ENCODE measurements around the gene MLC1. TPM values are rescaled to one million over a fixed set of nuclear protein-coding genes. Genes with fewer than 3 reads are reported as not detected.
A peak's percentile ranks its signal among the peaks of the same experiment; 100 is the strongest.

The MLC1 gene
- total and polyA plus RNA-seq, 8 donors: not detected

DNA sequence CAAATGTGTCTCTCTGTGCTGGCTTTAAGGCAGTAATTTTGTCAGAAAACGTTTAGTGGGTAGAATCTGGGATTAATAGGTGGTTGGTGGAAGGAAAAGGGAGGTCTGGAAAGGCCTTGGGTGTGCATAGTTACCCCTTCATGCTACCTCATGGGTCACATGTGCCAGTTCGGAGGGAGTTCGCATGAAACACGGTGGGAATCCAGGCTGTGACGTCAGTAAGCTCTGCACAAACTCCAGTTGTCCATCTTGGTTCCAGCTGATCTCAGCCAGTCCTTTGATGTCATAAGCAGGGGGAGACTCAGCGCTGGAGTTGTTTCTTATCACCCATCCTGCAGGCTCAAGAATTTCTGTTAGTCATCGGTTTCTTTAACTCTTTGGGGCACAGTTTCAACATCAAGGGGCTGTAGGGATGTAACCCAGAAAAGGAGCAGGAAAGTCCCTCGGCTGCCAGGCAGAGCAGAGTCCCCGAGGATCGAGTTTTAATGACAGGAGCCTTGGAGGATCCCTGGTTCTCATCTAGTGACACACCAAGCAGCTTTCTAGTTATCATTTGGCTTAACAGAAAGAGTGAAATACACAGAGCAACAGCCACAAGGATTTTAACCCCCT, 33.4 kb upstream of the MLC1 start:
- peak in 1 of 2 donors; percentile 89 for DNase-seq
- peaks cover 5 to 10% (median 10%) of the 10 kb centered on the region in 4 donors for H3K9me3 ChIP-seq
- no peaks in the 10 kb centered on the region for H3K36me3 ChIP-seq
- intact Hi-C loops (cut with DNase I; ENCODE audit: low total_unique reads): no loop called here
- peaks cover 0 to 18% (median 7%) of the 10 kb centered on the region in 4 donors for H3K4me1 ChIP-seq
- H3K4me3 ChIP-seq: no peak overlapping the region
- peaks cover 0 to 22% (median 3%) of the 10 kb centered on the region in 3 donors for H3K27me3 ChIP-seq
- WGBS, 5 donors: 21 to 31% (median 26%) methylated on average over 9 to 10 of the region's 10 CpGs
- TF ChIP-seq EP300 (IDR thresholded peaks at IDR 0.05) (no peak), POLR2A (IDR thresholded peaks at IDR 0.05) (no peak), POLR2AphosphoS5 (IDR thresholded peaks at IDR 0.05) (no peak)
- TF ChIP-seq, protein P1, sequence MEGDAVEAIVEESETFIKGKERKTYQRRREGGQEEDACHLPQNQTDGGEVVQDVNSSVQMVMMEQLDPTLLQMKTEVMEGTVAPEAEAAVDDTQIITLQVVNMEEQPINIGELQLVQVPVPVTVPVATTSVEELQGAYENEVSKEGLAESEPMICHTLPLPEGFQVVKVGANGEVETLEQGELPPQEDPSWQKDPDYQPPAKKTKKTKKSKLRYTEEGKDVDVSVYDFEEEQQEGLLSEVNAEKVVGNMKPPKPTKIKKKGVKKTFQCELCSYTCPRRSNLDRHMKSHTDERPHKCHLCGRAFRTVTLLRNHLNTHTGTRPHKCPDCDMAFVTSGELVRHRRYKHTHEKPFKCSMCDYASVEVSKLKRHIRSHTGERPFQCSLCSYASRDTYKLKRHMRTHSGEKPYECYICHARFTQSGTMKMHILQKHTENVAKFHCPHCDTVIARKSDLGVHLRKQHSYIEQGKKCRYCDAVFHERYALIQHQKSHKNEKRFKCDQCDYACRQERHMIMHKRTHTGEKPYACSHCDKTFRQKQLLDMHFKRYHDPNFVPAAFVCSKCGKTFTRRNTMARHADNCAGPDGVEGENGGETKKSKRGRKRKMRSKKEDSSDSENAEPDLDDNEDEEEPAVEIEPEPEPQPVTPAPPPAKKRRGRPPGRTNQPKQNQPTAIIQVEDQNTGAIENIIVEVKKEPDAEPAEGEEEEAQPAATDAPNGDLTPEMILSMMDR (IDR thresholded peaks at IDR 0.05): no peak
- H3K27ac ChIP-seq: no peak overlapping the region

DNA sequence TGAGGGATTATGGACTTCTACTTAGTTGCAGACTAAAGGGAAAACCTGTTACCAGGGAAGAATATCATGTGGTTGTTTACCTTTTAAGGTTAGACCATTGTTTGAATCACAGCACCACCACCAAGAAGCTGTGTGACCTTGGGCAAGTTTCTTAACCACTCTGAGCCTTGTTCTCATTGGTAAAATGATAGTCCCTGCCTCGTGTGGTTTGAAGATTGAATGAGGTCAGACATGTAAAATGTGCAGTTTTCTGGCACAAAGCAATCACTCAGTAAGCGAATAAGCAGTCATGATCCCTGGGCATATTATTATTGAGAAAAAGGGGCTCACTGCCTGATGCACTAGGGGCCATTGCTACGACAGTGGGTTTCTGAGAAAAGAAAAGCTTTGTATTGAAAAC, 32.9 kb upstream of the MLC1 start:
- Histone ChIP-seq H3K27ac (no peak overlapping the region), H3K27me3 (peaks cover 0 to 26% (median 3%) of the 10 kb centered on the region in 3 donors)

DNA sequence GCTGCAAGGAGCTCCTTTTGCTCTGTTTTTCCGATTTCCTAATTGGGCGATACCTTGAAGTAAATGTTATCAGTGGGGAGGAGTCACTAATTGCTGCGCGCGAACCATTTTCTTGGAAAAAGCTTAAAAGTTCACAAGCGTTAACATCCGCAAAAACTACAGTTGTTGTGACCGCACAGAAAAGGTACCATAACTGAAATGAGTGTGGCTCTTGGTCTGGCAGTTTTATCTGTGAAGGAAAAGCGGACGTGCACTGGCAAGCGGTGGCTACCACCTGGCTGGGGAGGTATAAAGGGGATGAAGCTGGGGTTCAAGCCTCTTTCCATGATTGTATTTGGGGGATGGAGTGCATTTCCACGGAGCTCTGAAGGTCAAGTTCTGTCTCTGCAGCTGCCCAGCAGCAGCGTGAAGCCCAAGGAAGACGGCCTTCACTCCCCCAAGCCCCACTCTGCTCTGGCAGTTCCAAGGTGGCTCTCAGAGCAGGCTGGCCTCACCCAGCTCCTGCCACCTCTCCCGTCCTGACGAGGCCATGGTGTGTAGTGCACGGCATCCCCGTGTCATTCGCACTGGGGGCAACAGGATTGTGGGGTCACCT, 32.0 kb upstream of the MLC1 start:
- 89 to 92% (median 90%) methylated on average over 19 of the region's 19 CpGs for WGBS, 5 donors
- H3K4me1 ChIP-seq: peaks cover 0 to 23% (median 7%) of the 10 kb centered on the region in 4 donors
- TF ChIP-seq EP300 (IDR thresholded peaks at IDR 0.05) (no peak), POLR2A (IDR thresholded peaks at IDR 0.05) (no peak), POLR2AphosphoS5 (IDR thresholded peaks at IDR 0.05) (no peak)
- TF ChIP-seq, protein P1 (IDR thresholded peaks at IDR 0.05): no peak
- no peak overlapping the region for H3K4me3 ChIP-seq
- H3K9me3 ChIP-seq: no peaks in the 10 kb centered on the region
- H3K27ac ChIP-seq: no peak overlapping the region
- intact Hi-C loops (cut with DNase I; ENCODE audit: low total_unique reads): no loop called here
- H3K27me3 ChIP-seq: peaks cover 0 to 35% (median 9%) of the 10 kb centered on the region in 3 donors
- DNase-seq: no peak
- no peaks in the 10 kb centered on the region for H3K36me3 ChIP-seq

More for the DNA sequence above, 32.9 kb upstream of the MLC1 start:
- no peak for DNase-seq
- WGBS, 5 donors: 63 to 77% (median 67%) methylated on average over 3 of the region's 3 CpGs
- Histone ChIP-seq H3K36me3 (no peaks in the 10 kb centered on the region), H3K4me3 (no peak overlapping the region), H3K4me1 (peaks cover 0 to 18% (median 7%) of the 10 kb centered on the region in 4 donors), H3K9me3 (peaks cover under 1 to 5% (median 5%) of the 10 kb centered on the region in 4 donors)
- intact Hi-C loops (cut with DNase I; ENCODE audit: low total_unique reads): no loop called here
- TF ChIP-seq, protein P1 (IDR thresholded peaks at IDR 0.05): no peak
- TF ChIP-seq EP300 (IDR thresholded peaks at IDR 0.05): no peak

DNA sequence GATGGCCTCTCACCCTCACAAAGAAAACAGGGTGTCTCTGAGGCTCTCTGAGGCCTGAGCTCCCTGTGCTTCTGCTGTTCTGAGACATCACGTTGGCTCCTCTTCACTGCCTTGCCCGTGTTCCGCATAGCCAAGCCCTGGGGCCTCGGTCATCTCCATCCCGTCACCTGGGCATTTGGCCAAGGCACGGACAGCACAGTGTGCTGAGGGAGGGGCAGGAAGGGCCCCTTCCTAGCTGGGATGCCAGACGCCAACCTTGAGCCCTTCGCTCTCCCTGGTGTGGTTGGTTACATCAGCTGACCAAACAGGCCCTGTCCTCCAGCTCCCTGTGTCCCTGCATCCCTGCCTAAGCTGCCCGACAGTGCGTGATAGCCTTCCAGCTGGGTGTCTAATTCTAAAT, 30.5 kb upstream of the MLC1 start:
- no peak for TF ChIP-seq EP300 (IDR thresholded peaks at IDR 0.05)
- TF ChIP-seq, protein P1 (IDR thresholded peaks at IDR 0.05): no peak
- WGBS, 5 donors: 63 to 74% (median 71%) methylated on average over 9 to 10 of the region's 10 CpGs
- Histone ChIP-seq H3K4me3 (no peak overlapping the region), H3K27ac (no peak overlapping the region), H3K27me3 (peaks cover 0 to 43% (median 12%) of the 10 kb centered on the region in 3 donors), H3K4me1 (peaks cover 0 to 31% (median 7%) of the 10 kb centered on the region in 4 donors), H3K36me3 (no peaks in the 10 kb centered on the region), H3K9me3 (no peaks in the 10 kb centered on the region)
- DNase-seq: peak in 1 of 2 donors; percentile 40
- intact Hi-C loops (cut with DNase I; ENCODE audit: low total_unique reads): no loop called here

All from stomach (tissue), 9 donors.